NT2/D1 (cell line): ENCODE measurements around the gene CXCR5.

Source experiments
- SUZ12 ChIP-seq: IDR thresholded peaks from 2 replicates; pipeline ENCODE4 v1.6.1; 2011; ENCODE audit not compliant: insufficient read length, insufficient read depth; ENCODE audit errors: extremely low read depth
- YY1 ChIP-seq: IDR thresholded peaks from 2 replicates; pipeline ENCODE4 v1.6.1; 2011; ENCODE audit not compliant: insufficient read length, insufficient read depth

DNA sequence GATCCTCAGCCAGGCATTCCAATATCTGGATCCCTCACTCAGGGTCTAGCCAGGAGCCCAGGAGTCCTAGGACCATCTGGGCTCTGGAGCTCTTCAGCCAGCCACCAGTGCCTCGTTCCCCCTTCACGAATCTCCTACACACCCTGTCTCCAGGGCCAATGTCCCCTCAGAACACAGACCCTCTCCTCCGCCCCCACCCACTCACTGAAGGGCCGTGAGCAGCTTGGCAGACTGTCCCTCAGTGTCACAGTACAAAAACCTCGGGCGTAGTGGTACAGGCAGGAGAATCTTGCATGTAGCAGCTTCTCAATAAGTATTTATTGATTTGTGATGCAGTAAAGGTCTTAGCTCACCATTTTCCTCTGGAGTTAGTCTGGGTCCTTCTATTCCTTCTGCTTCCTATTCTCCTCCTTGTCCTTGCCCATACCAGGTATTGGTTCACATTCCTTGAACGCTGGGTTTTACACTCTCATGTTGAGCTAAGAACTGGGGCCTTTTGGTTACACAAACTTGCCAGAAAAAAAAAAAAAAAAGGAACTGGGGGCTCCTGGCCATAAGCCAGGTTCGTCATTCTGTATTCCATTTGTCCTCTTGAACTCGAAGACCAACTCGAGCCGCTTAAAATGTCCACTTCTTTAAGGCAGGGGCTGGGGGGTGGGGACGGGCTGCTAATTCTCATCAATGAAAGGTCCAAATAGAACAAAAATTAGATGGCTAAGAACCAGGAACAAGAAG lies 2.3 kb downstream of the CXCR5 start:
- TF ChIP-seq SUZ12 (no peak), YY1 (no peak)
